Measurements from ENCODE around the gene CEND1. TPM values are rescaled to one million over a fixed set of nuclear protein-coding genes. Genes with fewer than 3 reads are reported as not detected.

The CEND1 gene
- total RNA-seq, 1 experiment from 2014 or later = 0.81 TPM

DNA sequence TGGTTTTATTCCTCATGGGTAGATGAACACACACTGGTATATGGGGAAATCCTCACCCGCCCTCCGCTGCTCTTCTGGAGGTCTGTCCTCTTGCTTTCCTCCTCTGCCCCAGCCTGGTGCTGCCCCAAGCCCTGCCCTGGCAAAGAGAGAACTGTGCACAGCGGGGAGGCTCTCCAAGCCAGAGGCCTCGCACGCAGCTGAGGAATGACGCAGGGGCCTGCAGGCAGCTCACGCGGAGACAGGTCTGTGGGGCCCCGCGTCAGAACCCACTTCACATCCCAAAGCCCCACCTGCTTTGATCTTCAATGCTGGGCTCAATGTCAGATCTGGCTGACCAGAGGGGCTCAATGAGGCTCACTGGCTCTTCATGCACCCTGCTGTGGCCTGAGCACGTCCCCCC lies 22.7 kb downstream of the CEND1 start:
- H3K4me3 Mint-ChIP-seq = no peak overlapping the region; a peak in 1 of 5 replicates
- Histone ChIP-seq H4K8ac (replicated peaks; ENCODE audit: insufficient read length, low read depth, low read length) (no peak overlapping the region), H3K23ac (ENCODE audit: insufficient read length, low read depth, low read length) (no peak overlapping the region)

More for the DNA sequence above, 22.7 kb downstream of the CEND1 start:
- H3K9me3 Mint-ChIP-seq = no peaks in the 10 kb centered on the region
- Histone ChIP-seq H2BK120ac (ENCODE audit: low read depth, low read length, poor library complexity, severe bottlenecking) (no peak overlapping the region), H3K4me2 (ENCODE audit: insufficient read depth, insufficient read length, low read length) (no peak overlapping the region), H3K14ac (ENCODE audit: insufficient read depth, low read length) (no peak overlapping the region), H3T11ph (ENCODE audit: low read length) (no peak overlapping the region), H2BK15ac (ENCODE audit: low read depth, low read length) (no peak overlapping the region), H3K23me2 (ENCODE audit: insufficient read length, low read depth, low read length, poor library complexity, severe bottlenecking) (no peaks in the 10 kb centered on the region), H3K79me2 (ENCODE audit: insufficient read depth, low read length) (no peaks in the 10 kb centered on the region), H3K4me1 (ENCODE audit: insufficient read depth, low read length) (no peaks in the 10 kb centered on the region), H4K91ac (ENCODE audit: insufficient read length, low read depth, low read length) (no peak overlapping the region), H2BK12ac (ENCODE audit: insufficient read length, low read depth, low read length) (no peak overlapping the region), H3K56ac (ENCODE audit: insufficient read length, low read depth, low read length) (no peak overlapping the region), H3K9me3 (ENCODE audit: control insufficient read depth, low read depth, low read length) (no peaks in the 10 kb centered on the region), H3K27ac (ENCODE audit: insufficient read length, low read depth, low read length) (no peak overlapping the region), H3K79me1 (ENCODE audit: insufficient read depth, low read depth, low read length, poor library complexity, severe bottlenecking) (no peaks in the 10 kb centered on the region), H2BK20ac (ENCODE audit: low read depth, low read length, poor library complexity, severe bottlenecking) (no peak overlapping the region), H3K18ac (ENCODE audit: insufficient read length, low read depth, low read length) (no peak overlapping the region), H3K9ac (ENCODE audit: extremely low read depth, insufficient read length, low read length) (no peak overlapping the region), H2BK5ac (ENCODE audit: insufficient read length, low read length) (no peak overlapping the region), H4K5ac (ENCODE audit: insufficient read length, low read depth, low read length) (no peak overlapping the region), H3K4ac (ENCODE audit: low read depth, low read length) (no peak overlapping the region), H3K27me3 (ENCODE audit: insufficient read depth, low read length) (no peaks in the 10 kb centered on the region), H2AK5ac (ENCODE audit: insufficient read length, low read length) (no peak overlapping the region), H4K20me1 (ENCODE audit: control insufficient read depth, insufficient read depth, insufficient read length) (no peaks in the 10 kb centered on the region), H2AFZ (ENCODE audit: low read length) (no peak overlapping the region)
- TF ChIP-seq, protein P1, sequence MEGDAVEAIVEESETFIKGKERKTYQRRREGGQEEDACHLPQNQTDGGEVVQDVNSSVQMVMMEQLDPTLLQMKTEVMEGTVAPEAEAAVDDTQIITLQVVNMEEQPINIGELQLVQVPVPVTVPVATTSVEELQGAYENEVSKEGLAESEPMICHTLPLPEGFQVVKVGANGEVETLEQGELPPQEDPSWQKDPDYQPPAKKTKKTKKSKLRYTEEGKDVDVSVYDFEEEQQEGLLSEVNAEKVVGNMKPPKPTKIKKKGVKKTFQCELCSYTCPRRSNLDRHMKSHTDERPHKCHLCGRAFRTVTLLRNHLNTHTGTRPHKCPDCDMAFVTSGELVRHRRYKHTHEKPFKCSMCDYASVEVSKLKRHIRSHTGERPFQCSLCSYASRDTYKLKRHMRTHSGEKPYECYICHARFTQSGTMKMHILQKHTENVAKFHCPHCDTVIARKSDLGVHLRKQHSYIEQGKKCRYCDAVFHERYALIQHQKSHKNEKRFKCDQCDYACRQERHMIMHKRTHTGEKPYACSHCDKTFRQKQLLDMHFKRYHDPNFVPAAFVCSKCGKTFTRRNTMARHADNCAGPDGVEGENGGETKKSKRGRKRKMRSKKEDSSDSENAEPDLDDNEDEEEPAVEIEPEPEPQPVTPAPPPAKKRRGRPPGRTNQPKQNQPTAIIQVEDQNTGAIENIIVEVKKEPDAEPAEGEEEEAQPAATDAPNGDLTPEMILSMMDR (conservative IDR thresholded peaks at IDR 0.05) = no peak
- H3K4me1 Mint-ChIP-seq = peaks cover 11 to 13% of the 10 kb centered on the region in 2 experiments
- peak overlapping the region in 2 of 3 experiments; percentile 33 to 70; a peak in 1 of 7 replicates for H3K27ac Mint-ChIP-seq
- no peaks in the 10 kb centered on the region for H3K27me3 Mint-ChIP-seq (ENCODE audit: low read depth)
- no peak for DNase-seq
- H3K36me3 Mint-ChIP-seq (ENCODE audit: insufficient read depth in 1 of 3, low read depth in 3 of 3) = peaks cover 15 to 59% (median 56%) of the 10 kb centered on the region in 3 experiments; a peak in 6 of 7 replicates
- WGBS (ENCODE audit: extremely low coverage, insufficient read length, low lambda C conversion rate) = no CpG with 5 or more reads among the region's 11 CpGs

Data from H9 (cell line).